H1 (cell line): ENCODE data around the gene MAP1LC3A.

Experiments used
- EGR1 ChIP-seq: IDR thresholded peaks from 2 replicates; pipeline ENCODE4 v1.6.1; 2011; ENCODE audit warnings: low read depth, low read length, borderline replicate concordance
- EZH2 ChIP-seq: fragments of 200-600 bp; sonication (generic); IDR thresholded peaks from 2 replicates; pipeline ENCODE4 v1.7.1; 2012; ENCODE audit warnings: low read depth, mild to moderate bottlenecking, moderate library complexity, low read length, inconsistent platforms; ENCODE audit not compliant: severe bottlenecking
- POLR2A ChIP-seq, 2 experiments: IDR thresholded peaks; 1 replicate in 1 of 2; 2 replicates in 1 of 2; pipeline ENCODE4 v1.6.1; 2011; ENCODE audit warnings: low read depth in 2 of 2, low read length in 2 of 2, mild to moderate bottlenecking in 2 of 2; ENCODE audit errors: control extremely low read depth in 1 of 2
- POLR2AphosphoS5 ChIP-seq: IDR thresholded peaks from 2 replicates; pipeline ENCODE4 v1.6.1; 2011; ENCODE audit warnings: low read depth, low read length
- RAD21 ChIP-seq, 2 experiments: IDR thresholded peaks in 1 of 2; conservative IDR thresholded peaks in 1 of 2; 2 replicates each; pipeline ENCODE4 v1.6.1; 2011; ENCODE audit warnings: low read depth in 2 of 2, low read length in 2 of 2, improper control_type of control experiment in 1 of 2, inconsistent platforms in 1 of 2, mild to moderate bottlenecking in 1 of 2, moderate library complexity in 1 of 2
- RFX5 ChIP-seq: IDR thresholded peaks from 2 replicates; pipeline ENCODE4 v1.6.1; 2011; ENCODE audit warnings: low read depth, low read length, improper control_type of control experiment, borderline replicate concordance
- SIN3A ChIP-seq, 2 experiments: IDR thresholded peaks in 1 of 2; conservative IDR thresholded peaks in 1 of 2; 2 replicates each; pipeline ENCODE4 v1.6.1; 2011 to 2012; ENCODE audit warnings: low read length in 2 of 2, improper control_type of control experiment in 1 of 2, low read depth in 1 of 2, mild to moderate bottlenecking in 1 of 2
- ZNF274 ChIP-seq: IDR thresholded peaks from 2 replicates; pipeline ENCODE4 v1.7.0; 2012; ENCODE audit warnings: low read length, borderline replicate concordance; ENCODE audit errors: extremely low read depth
- TF ChIP-seq, protein P1 (sequence below), 3 experiments: IDR thresholded peaks; 1 replicate in 2 of 3; 2 replicates in 1 of 3; pipeline versions ENCODE4 v1.5.1 to v1.6.1; 2011; ENCODE audit warnings: low read length in 3 of 3, mild to moderate bottlenecking in 3 of 3, inconsistent platforms in 2 of 3, low read depth in 1 of 3, moderate library complexity in 1 of 3; ENCODE audit not compliant: insufficient read depth in 1 of 3; ENCODE audit errors: control extremely low read depth in 1 of 3

- TF ChIP-seq ZNF274, result no peak
- TF ChIP-seq POLR2A (IDR thresholded peaks at IDR 0.05; ENCODE audit: control extremely low read depth in 1 of 2, low read depth in 2 of 2, low read length in 2 of 2), result no peak
- TF ChIP-seq SIN3A (conservative IDR thresholded peaks at IDR 0.05 in 1 of 2, IDR thresholded peaks at IDR 0.05 in 1 of 2; ENCODE audit: low read depth in 1 of 2, low read length in 2 of 2), result no peak
- TF ChIP-seq EGR1, result no peak
- TF ChIP-seq EZH2, result no peak
- no peak for TF ChIP-seq POLR2AphosphoS5
- TF ChIP-seq, protein P1, sequence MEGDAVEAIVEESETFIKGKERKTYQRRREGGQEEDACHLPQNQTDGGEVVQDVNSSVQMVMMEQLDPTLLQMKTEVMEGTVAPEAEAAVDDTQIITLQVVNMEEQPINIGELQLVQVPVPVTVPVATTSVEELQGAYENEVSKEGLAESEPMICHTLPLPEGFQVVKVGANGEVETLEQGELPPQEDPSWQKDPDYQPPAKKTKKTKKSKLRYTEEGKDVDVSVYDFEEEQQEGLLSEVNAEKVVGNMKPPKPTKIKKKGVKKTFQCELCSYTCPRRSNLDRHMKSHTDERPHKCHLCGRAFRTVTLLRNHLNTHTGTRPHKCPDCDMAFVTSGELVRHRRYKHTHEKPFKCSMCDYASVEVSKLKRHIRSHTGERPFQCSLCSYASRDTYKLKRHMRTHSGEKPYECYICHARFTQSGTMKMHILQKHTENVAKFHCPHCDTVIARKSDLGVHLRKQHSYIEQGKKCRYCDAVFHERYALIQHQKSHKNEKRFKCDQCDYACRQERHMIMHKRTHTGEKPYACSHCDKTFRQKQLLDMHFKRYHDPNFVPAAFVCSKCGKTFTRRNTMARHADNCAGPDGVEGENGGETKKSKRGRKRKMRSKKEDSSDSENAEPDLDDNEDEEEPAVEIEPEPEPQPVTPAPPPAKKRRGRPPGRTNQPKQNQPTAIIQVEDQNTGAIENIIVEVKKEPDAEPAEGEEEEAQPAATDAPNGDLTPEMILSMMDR (IDR thresholded peaks at IDR 0.05; ENCODE audit: control extremely low read depth in 1 of 3, insufficient read depth in 1 of 3, low read depth in 1 of 3, low read length in 3 of 3), result no peak
- TF ChIP-seq RFX5, result no peak
- TF ChIP-seq RAD21 (IDR thresholded peaks at IDR 0.05 in 1 of 2, conservative IDR thresholded peaks at IDR 0.05 in 1 of 2; ENCODE audit: low read depth in 2 of 2, low read length in 2 of 2), result no peak
Measured at GRCh38 chr20:34607066-34607465, 48.5 kb downstream of the MAP1LC3A start.
